OCI-LY3 (cell line): ENCODE measurements around the gene MGME1.

Experiments used
- H2AFZ ChIP-seq: fragments of 200-600, 300-600 bp; shearing (Covaris generic); 2 replicates; pipeline ENCODE4 v1.6.0; 2014; ENCODE audit warnings: antibody characterized with exemption, low read depth, low read length
- H3K27ac ChIP-seq: fragments of 200-600, 300-600 bp; sonication (generic); 2 replicates; pipeline ENCODE4 v1.5.1; 2014; ENCODE audit warnings: mild to moderate bottlenecking, low read length, moderate library complexity, mixed read lengths
- H3K27me3 ChIP-seq: fragments of 200-600, 300-600 bp; sonication (generic); 2 replicates; pipeline ENCODE4 v1.6.1; 2014; ENCODE audit warnings: low read depth, low read length, mixed read lengths
- H3K36me3 ChIP-seq: fragments of 200-600, 300-600 bp; sonication (generic); replicated peaks from 2 replicates; pipeline ENCODE3; 2014; ENCODE audit warnings: low read depth, low read length, mixed read lengths
- H3K4me1 ChIP-seq: fragments of 300-600, 200-600 bp; sonication (generic); 2 replicates; pipeline ENCODE4 v1.6.1; 2014; ENCODE audit warnings: low read length, mixed read lengths
- H3K4me2 ChIP-seq: fragments of 200-600, 300-600 bp; sonication (generic); 2 replicates; pipeline ENCODE4 v1.6.1; 2014; ENCODE audit warnings: low read length, mixed read lengths
- H3K4me3 ChIP-seq: fragments of 300-600, 200-600 bp; sonication (generic); 2 replicates; pipeline ENCODE4 v1.5.1; 2014; ENCODE audit warnings: antibody characterized with exemption, mild to moderate bottlenecking, low read length, moderate library complexity
- H3K79me2 ChIP-seq: fragments of 300-600, 200-600 bp; shearing (Covaris generic); 2 replicates; pipeline ENCODE4 v1.6.1; 2014; ENCODE audit warnings: mild to moderate bottlenecking, low read length, mixed read lengths
- H3K9ac ChIP-seq: fragments of 300-600, 200-600 bp; shearing (Covaris generic); 2 replicates; pipeline ENCODE4 v1.6.0; 2014; ENCODE audit warnings: mild to moderate bottlenecking, low read length, moderate library complexity
- H3K9me3 ChIP-seq: fragments of 200-600, 300-600 bp; shearing (Covaris generic); 2 replicates; pipeline ENCODE4 v1.6.1; 2014; ENCODE audit warnings: low read length, mixed read lengths; ENCODE audit not compliant: insufficient read depth
- H4K20me1 ChIP-seq: fragments of 200-600, 300-600 bp; sonication (generic); 2 replicates; pipeline ENCODE4 v1.6.1; 2016; ENCODE audit warnings: low read length, mixed read lengths; ENCODE audit not compliant: insufficient read depth
- CTCF ChIP-seq: fragments of 200-600, 300-600 bp; sonication (generic); IDR thresholded peaks from 2 replicates; pipeline ENCODE4 v1.5.1; 2014; ENCODE audit warnings: antibody characterized with exemption, low read length, low read depth
- EZH2phosphoT487 ChIP-seq: fragments of 200-600 bp; shearing (Covaris generic); IDR thresholded peaks from 2 replicates; pipeline ENCODE4 v1.6.1; 2018; ENCODE audit warnings: antibody characterized with exemption, mixed run types, low read depth

Gene MGME1

DNA sequence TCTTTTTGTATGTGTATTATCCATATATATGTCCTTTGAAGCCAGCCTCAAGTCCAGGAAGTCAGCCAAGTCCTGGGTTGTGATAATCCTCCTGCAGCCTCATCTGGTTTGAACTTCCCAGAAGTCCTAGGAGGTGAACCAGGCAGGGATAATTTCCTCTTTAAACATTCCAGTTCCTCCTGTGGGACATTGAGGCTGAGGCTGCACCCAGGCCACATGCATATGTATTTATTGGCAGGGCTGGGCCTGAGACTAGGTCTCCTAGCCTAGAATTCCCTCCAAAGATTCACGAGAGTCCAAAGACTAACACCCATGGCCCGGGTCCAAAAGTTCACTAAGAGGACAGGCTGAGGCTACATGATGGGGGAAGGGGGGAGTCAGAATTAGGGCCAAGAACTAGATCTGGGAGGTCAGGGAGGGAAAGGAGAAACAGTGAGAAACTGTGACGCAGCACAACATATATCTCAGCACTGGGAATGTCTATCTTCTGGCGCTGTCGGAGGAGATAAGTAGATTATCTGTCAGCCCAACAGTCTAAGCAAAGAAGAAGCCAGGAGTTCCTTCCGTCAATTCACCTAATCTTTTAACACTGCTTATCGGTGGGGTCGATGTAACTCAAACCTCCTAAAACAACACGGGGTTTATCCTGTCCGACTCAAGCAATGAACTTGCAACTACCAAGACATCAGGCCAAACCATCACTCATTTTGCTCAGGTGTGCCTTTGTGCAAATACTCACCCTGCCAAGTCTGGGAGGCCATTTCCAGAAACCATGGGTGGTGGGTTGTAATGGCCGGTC is 43.5 kb upstream of the MGME1 start:
- H3K27me3 ChIP-seq = peaks cover 19% of the 10 kb centered on the region
- no peaks in the 10 kb centered on the region for H3K4me1 ChIP-seq
- no peak for TF ChIP-seq EZH2phosphoT487
- no peak for TF ChIP-seq CTCF
- no peak overlapping the region for H3K4me2 ChIP-seq
- H3K36me3 ChIP-seq = no peaks in the 10 kb centered on the region
- H3K27ac ChIP-seq = no peak overlapping the region
- H2AFZ ChIP-seq = no peak overlapping the region
- H3K9me3 ChIP-seq = no peaks in the 10 kb centered on the region
- H3K79me2 ChIP-seq = no peaks in the 10 kb centered on the region
- no peak overlapping the region for H3K4me3 ChIP-seq
- H4K20me1 ChIP-seq = no peaks in the 10 kb centered on the region
- H3K9ac ChIP-seq = no peak overlapping the region

GRCh38 chr20:17925940-17926300 is 42.9 kb upstream of the MGME1 start:
- Histone ChIP-seq H2AFZ (no peak overlapping the region), H3K79me2 (no peaks in the 10 kb centered on the region), H3K4me1 (no peaks in the 10 kb centered on the region), H3K9me3 (no peaks in the 10 kb centered on the region), H4K20me1 (no peaks in the 10 kb centered on the region), H3K4me2 (no peak overlapping the region), H3K27ac (no peak overlapping the region), H3K36me3 (no peaks in the 10 kb centered on the region), H3K4me3 (no peak overlapping the region), H3K9ac (no peak overlapping the region), H3K27me3 (peaks cover 17% of the 10 kb centered on the region)
- no peak for TF ChIP-seq CTCF
- TF ChIP-seq EZH2phosphoT487 = no peak

DNA sequence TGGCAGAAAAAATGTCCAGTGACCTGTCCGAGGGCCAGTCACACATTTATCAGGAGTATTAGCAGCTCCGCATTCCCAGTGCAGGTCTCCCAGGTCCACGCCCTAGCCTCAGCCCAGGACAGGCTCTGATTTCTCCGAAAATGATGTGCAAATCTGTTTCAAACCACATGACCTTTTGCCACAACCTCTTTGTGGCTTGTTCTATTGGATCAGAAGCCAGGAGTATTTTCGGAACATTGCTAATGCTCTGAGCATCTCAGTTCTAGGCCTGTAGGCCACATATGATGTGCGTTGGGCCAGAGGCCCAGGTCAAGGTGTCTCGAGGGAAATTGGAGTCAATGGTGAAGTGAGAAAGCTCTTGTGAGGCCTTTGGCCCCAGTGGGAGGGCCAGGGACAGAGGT is 40.6 kb upstream of the MGME1 start:
- TF ChIP-seq CTCF (no peak), EZH2phosphoT487 (no peak)
- peaks cover 5% of the 10 kb centered on the region for H3K36me3 ChIP-seq
- no peak overlapping the region for H3K27ac ChIP-seq
- H3K27me3 ChIP-seq = 0 out of 2 replicates have a peak, but pooled peaks cover 5% of the 10 kb centered on the region
- no peaks in the 10 kb centered on the region for H4K20me1 ChIP-seq
- no peak overlapping the region for H3K4me2 ChIP-seq
- H3K4me1 ChIP-seq = 0 out of 2 replicates have a peak, but pooled peaks cover under 1% of the 10 kb centered on the region
- no peak overlapping the region for H2AFZ ChIP-seq
- no peak overlapping the region for H3K9ac ChIP-seq
- H3K9me3 ChIP-seq = 0 out of 2 replicates have a peak, but pooled peaks cover 3% of the 10 kb centered on the region
- H3K79me2 ChIP-seq = no peaks in the 10 kb centered on the region
- H3K4me3 ChIP-seq = no peak overlapping the region

GRCh38 chr20:17928633-17929311 is 40.0 kb upstream of the MGME1 start:
- Histone ChIP-seq H3K79me2 (no peaks in the 10 kb centered on the region), H3K27me3 (0 out of 2 replicates have a peak, but pooled peaks cover 5% of the 10 kb centered on the region), H3K9me3 (0 out of 2 replicates have a peak, but pooled peaks cover 3% of the 10 kb centered on the region), H3K4me3 (no peak overlapping the region), H3K36me3 (peaks cover 5% of the 10 kb centered on the region), H3K27ac (no peak overlapping the region), H4K20me1 (no peaks in the 10 kb centered on the region), H3K4me2 (no peak overlapping the region), H3K9ac (no peak overlapping the region), H3K4me1 (0 out of 2 replicates have a peak, but pooled peaks cover 5% of the 10 kb centered on the region), H2AFZ (no peak overlapping the region)
- no peak for TF ChIP-seq CTCF
- no peak for TF ChIP-seq EZH2phosphoT487
